HepG2 (cell line): ENCODE data around the gene PPP1CA. TPM values are rescaled to one million over a fixed set of nuclear protein-coding genes. Genes with fewer than 3 reads are reported as not detected.
A peak's percentile ranks its signal among the peaks of the same experiment; 100 is the strongest.

Source experiments
- AKAP8 ChIP-seq: sonication (generic); formaldehyde crosslinking; IDR thresholded peaks from 2 replicates; pipeline ENCODE4 v1.5.1; 2020; ENCODE audit warnings: mild to moderate bottlenecking, missing genetic modification reagents
- FIP1L1 ChIP-seq: fragments of 200-400 bp; formaldehyde crosslinking; IDR thresholded peaks from 2 replicates; pipeline ENCODE4 v1.6.1; 2018; ENCODE audit warnings: low read depth, mild to moderate bottlenecking, low read length, moderate library complexity, borderline replicate concordance; ENCODE audit not compliant: insufficient read depth
- FOSL1 ChIP-seq: sonication (generic); formaldehyde crosslinking; IDR thresholded peaks from 2 replicates; pipeline ENCODE4 v1.9.0; 2021; ENCODE audit warnings: missing genetic modification reagents, borderline replicate concordance
- FOXA1 ChIP-seq, 2 experiments: fragments of 450-650 bp in 1 of 2; sonication (generic) in 1 of 2; formaldehyde crosslinking in 1 of 2; IDR thresholded peaks; 2 replicates each; pipeline versions ENCODE4 v1.4.0 to v1.6.1; 2016 to 2020; ENCODE audit warnings: missing genetic modification reagents in 1 of 2
- GZF1 ChIP-seq: sonication (generic); formaldehyde crosslinking; IDR thresholded peaks from 2 replicates; pipeline ENCODE4 v1.5.1; 2020; ENCODE audit warnings: mild to moderate bottlenecking, missing genetic modification reagents
- HNRNPH1 ChIP-seq: fragments of 200-400 bp; formaldehyde crosslinking; optimal IDR thresholded peaks from 2 replicates; pipeline ENCODE3; 2017; ENCODE audit warnings: mild to moderate bottlenecking, low read depth, low read length
- HNRNPUL1 ChIP-seq: fragments of 200-400 bp; formaldehyde crosslinking; IDR thresholded peaks from 2 replicates; pipeline ENCODE4 v1.6.1; 2017; ENCODE audit warnings: low read depth, mild to moderate bottlenecking, low read length, moderate library complexity
- MAF1 ChIP-seq: sonication (generic); formaldehyde crosslinking; IDR thresholded peaks from 2 replicates; pipeline ENCODE4 v1.5.0; 2020; ENCODE audit warnings: missing genetic modification reagents, borderline replicate concordance
- MATR3 ChIP-seq: sonication (generic); formaldehyde crosslinking; IDR thresholded peaks from 2 replicates; pipeline ENCODE4 v1.4.0; 2020; ENCODE audit warnings: missing genetic modification reagents
- NCOR1 ChIP-seq: fragments of 200-600 bp; sonication (generic); IDR thresholded peaks from 2 replicates; pipeline ENCODE4 v1.7.0; 2017; ENCODE audit warnings: antibody characterized with exemption, low read length, borderline replicate concordance
- RARA ChIP-seq: IDR thresholded peaks from 2 replicates; pipeline ENCODE4 v1.6.1; 2016; ENCODE audit warnings: missing genetic modification reagents, missing compliant biosample characterization
- RBFOX2 ChIP-seq: fragments of 200-400 bp; formaldehyde crosslinking; IDR thresholded peaks from 2 replicates; pipeline ENCODE4 v1.6.1; 2017; ENCODE audit warnings: low read depth, mild to moderate bottlenecking, low read length
- SNRNP70 ChIP-seq: fragments of 200-400 bp; formaldehyde crosslinking; IDR thresholded peaks from 2 replicates; pipeline ENCODE4 v1.6.1; 2017; ENCODE audit warnings: mild to moderate bottlenecking, low read depth, low read length, moderate library complexity
- SP2 ChIP-seq: sonication (generic); formaldehyde crosslinking; IDR thresholded peaks from 2 replicates; pipeline ENCODE4 v1.5.1; 2020; ENCODE audit warnings: mild to moderate bottlenecking, missing genetic modification reagents
- TEAD2 ChIP-seq: sonication (generic); formaldehyde crosslinking; IDR thresholded peaks from 2 replicates; pipeline ENCODE4 v1.9.0; 2021; ENCODE audit warnings: missing genetic modification reagents
- ZBTB8A ChIP-seq: sonication (generic); formaldehyde crosslinking; IDR thresholded peaks from 2 replicates; pipeline ENCODE4 v1.4.0; 2020; ENCODE audit warnings: mild to moderate bottlenecking, low read depth, missing genetic modification reagents, borderline replicate concordance
- ZMYM3 ChIP-seq: sonication (generic); formaldehyde crosslinking; IDR thresholded peaks from 2 replicates; pipeline ENCODE4 v1.5.1; 2020; ENCODE audit warnings: mild to moderate bottlenecking, missing genetic modification reagents
- ZNF550 ChIP-seq: sonication (generic); formaldehyde crosslinking; IDR thresholded peaks from 2 replicates; pipeline ENCODE4 v1.4.0; 2020; ENCODE audit warnings: mild to moderate bottlenecking, missing genetic modification reagents, borderline replicate concordance
- ZNF562 ChIP-seq: sonication (generic); formaldehyde crosslinking; IDR thresholded peaks from 2 replicates; pipeline ENCODE4 v1.8.0; 2022; ENCODE audit warnings: missing genetic modification reagents, borderline replicate concordance
- ZNF773 ChIP-seq: sonication (generic); formaldehyde crosslinking; IDR thresholded peaks from 2 replicates; pipeline ENCODE4 v1.4.0; 2020; ENCODE audit warnings: missing genetic modification reagents, borderline replicate concordance
- ZSCAN25 ChIP-seq: sonication (generic); formaldehyde crosslinking; IDR thresholded peaks from 2 replicates; pipeline ENCODE4 v1.8.0; 2022; ENCODE audit warnings: mild to moderate bottlenecking, missing genetic modification reagents
- polyA plus RNA-seq, 8 experiments: library from polyadenylated mRNA; depleted of rRNA in 3 of 8; stranded (reverse) in 7 of 8; unstranded in 1 of 8; fragments of >200 nt; fragmentation: Illumina TruSeq in 4 of 8; extraction: Trizol in 4 of 8; gene quantifications; 2 replicates each; pipeline versions ENCODE4 v1.2.1 to v1.2.3, GENCODE V29; 2011 to 2016; ENCODE audit warnings: low read depth in 4 of 8, missing spikeins in 1 of 8, mixed read lengths in 1 of 8; ENCODE audit not compliant: insufficient read depth in 1 of 8
- total RNA-seq, 5 experiments: library from RNA; depleted of rRNA; stranded (reverse); fragments of >200 nt; fragmentation: Illumina TruSeq; extraction: Trizol; gene quantifications; 2 replicates each; pipeline ENCODE4 v1.2.3, GENCODE V29; 2016; ENCODE audit warnings: low read depth in 1 of 5
- TF ChIP-seq, protein P1 (sequence below): sonication (generic); formaldehyde crosslinking; IDR thresholded peaks from 2 replicates; pipeline ENCODE4 v1.4.0; 2020; ENCODE audit warnings: mild to moderate bottlenecking, missing genetic modification reagents
- TF ChIP-seq, protein P2 (sequence below): sonication (generic); formaldehyde crosslinking; IDR thresholded peaks from 2 replicates; pipeline ENCODE4 v1.8.0; 2022; ENCODE audit warnings: missing genetic modification reagents, mild to moderate bottlenecking, inconsistent platforms, borderline replicate concordance
- TF ChIP-seq, protein P3 (sequence below): sonication (generic); formaldehyde crosslinking; IDR thresholded peaks from 2 replicates; pipeline ENCODE4 v1.8.1; 2023; ENCODE audit warnings: mild to moderate bottlenecking, moderate library complexity, missing genetic modification reagents
- TF ChIP-seq, protein P4 (sequence below): sonication (generic); formaldehyde crosslinking; IDR thresholded peaks from 2 replicates; pipeline ENCODE4 v1.4.0; 2020; ENCODE audit warnings: missing genetic modification reagents

Gene PPP1CA
- total and polyA plus RNA-seq, 2 of the 13 experiments (the other 11 are each of a cell fraction or from before 2014, with no cell fraction given), result 149 to 170 TPM

DNA sequence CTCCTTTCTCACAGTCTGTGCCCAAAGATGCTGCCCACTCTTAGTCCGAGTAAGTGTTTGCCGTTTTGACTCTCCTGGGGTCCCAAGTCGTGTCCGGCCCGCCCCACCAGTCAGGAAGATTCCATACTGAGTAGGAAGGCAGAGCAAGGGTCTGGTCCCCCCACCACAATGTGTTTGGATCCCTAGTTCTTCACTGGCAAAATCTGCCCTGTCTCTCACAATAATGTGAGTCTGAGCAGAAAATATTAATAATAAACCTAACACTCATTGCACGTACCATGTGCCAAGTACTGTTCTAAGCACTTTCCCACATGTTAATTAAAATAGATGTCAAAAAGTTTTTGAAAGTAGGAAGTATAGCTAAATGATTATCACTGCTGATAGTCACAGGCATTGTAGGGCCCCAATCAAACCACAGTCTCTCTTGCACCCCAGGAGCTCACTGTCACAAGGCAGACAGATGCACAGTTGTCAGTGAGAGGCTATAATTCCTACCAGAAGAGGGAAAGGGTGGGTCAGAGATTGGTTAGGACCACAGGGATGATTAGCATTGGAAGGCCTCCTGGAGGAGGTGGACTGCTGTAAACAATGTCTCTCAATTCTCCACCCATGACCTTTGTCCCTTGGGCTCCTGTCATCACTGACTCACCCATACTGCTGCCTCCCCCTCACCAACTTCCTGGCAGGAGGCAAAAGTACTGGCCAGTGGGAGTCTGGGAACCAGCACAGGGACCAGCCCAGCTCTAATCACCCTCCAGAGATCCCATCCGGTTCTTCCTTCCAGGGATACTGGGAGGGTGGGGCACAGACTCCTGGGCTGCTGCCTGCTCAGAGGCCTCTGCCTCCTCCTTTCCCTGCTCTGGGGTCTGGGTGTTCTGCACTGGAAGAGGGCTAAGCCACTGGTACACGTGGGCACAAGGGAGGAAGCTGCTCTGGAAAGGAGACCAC lies 47.3 kb downstream of the PPP1CA start (continued):
- TF ChIP-seq ZSCAN25 (CRISPR knock-in tag) (peak; percentile 49; the same call in 1 of the 2 replicates), MAF1 (no peak), HNRNPH1 (no peak), HNRNPUL1 (no peak), SP2 (CRISPR knock-in tag) (peak; percentile 59), ZNF562 (CRISPR knock-in tag) (no peak), SNRNP70 (no peak), GZF1 (CRISPR knock-in tag) (no peak), TEAD2 (CRISPR knock-in tag) (no peak), FIP1L1 (no peak), ZNF773 (CRISPR knock-in tag) (no peak), ZNF550 (no peak), AKAP8 (CRISPR knock-in tag) (0 out of 2 replicates have a peak, but pooled peaks have one; percentile 32), RARA (CRISPR knock-in tag) (peak; percentile 88), FOXA1 (IDR thresholded peaks at IDR 0.05) (no peak), FOXA1 (CRISPR knock-in tag; IDR thresholded peaks at IDR 0.05) (peak; percentile 79), FOSL1 (CRISPR knock-in tag) (peak; percentile 62; the same call in 1 of the 2 replicates), ZMYM3 (CRISPR knock-in tag) (peak; percentile 81), NCOR1 (no peak), RBFOX2 (no peak; the same call in 1 of the 2 replicates), MATR3 (CRISPR knock-in tag) (no peak), ZBTB8A (CRISPR knock-in tag) (no peak)
- TF ChIP-seq, protein P1, sequence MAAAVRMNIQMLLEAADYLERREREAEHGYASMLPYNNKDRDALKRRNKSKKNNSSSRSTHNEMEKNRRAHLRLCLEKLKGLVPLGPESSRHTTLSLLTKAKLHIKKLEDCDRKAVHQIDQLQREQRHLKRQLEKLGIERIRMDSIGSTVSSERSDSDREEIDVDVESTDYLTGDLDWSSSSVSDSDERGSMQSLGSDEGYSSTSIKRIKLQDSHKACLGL (CRISPR knock-in tag), result no peak
- TF ChIP-seq, protein P2, sequence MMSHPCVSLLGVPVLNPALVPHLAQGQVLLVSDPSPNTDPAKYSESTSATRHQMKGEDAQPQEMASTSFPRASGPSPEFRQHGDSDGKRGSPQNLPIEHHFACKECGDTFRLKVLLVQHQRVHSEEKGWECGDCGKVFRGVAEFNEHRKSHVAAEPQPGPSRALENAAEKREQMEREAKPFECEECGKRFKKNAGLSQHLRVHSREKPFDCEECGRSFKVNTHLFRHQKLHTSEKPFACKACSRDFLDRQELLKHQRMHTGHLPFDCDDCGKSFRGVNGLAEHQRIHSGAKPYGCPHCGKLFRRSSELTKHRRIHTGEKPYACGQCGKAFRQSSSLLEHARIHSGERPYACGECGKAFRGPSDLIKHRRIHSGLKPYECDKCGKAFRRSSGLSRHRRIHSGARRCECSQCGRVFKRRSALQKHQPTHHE, result no peak
- TF ChIP-seq, protein P3, sequence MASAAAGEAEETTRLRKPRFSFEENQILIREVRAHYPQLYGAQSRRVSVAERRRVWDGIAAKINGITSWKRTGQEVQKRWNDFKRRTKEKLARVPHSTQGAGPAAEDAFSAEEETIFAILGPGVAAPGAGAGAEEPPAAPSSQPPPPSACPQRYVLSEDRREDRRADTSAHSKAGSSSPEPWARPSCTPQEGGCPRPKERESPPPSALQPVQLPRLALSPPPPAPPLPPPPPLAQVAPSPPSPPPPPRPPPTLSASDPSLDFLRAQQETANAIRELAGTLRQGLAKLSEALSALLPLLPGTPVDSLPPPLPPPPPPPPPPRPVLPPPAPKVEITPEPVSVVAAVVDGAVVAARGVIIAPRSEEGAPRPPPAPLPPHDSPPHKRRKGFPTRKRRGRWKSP (CRISPR knock-in tag), result 0 out of 2 replicates have a peak, but pooled peaks have one; percentile 22
- TF ChIP-seq, protein P4, sequence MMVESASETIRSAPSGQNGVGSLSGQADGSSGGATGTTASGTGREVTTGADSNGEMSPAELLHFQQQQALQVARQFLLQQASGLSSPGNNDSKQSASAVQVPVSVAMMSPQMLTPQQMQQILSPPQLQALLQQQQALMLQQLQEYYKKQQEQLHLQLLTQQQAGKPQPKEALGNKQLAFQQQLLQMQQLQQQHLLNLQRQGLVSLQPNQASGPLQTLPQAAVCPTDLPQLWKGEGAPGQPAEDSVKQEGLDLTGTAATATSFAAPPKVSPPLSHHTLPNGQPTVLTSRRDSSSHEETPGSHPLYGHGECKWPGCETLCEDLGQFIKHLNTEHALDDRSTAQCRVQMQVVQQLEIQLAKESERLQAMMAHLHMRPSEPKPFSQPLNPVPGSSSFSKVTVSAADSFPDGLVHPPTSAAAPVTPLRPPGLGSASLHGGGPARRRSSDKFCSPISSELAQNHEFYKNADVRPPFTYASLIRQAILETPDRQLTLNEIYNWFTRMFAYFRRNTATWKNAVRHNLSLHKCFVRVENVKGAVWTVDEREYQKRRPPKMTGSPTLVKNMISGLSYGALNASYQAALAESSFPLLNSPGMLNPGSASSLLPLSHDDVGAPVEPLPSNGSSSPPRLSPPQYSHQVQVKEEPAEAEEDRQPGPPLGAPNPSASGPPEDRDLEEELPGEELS (CRISPR knock-in tag), result peak; percentile 74
